ENCODE measurements around the gene ZNF385B.

DNA sequence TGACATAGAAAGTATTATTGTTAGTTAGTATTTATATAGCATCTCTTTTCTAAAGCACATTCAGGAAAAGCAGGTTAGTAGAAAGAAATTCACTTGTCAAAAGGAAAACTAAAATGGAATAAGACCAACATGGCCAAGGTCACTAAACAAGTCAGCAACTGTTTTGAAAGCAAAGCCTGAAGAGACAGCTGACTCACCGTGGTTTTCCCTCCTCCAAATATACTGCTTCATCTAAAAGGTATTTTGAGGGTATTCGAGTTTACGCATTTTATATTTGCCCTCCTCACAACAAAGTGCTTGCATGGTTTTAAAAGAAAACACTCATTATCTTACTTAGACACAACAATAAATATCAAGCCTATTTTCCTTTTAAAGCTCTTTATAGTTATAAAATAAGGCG, 24.0 kb downstream of the ZNF385B start:
- TF ChIP-seq, protein P1, sequence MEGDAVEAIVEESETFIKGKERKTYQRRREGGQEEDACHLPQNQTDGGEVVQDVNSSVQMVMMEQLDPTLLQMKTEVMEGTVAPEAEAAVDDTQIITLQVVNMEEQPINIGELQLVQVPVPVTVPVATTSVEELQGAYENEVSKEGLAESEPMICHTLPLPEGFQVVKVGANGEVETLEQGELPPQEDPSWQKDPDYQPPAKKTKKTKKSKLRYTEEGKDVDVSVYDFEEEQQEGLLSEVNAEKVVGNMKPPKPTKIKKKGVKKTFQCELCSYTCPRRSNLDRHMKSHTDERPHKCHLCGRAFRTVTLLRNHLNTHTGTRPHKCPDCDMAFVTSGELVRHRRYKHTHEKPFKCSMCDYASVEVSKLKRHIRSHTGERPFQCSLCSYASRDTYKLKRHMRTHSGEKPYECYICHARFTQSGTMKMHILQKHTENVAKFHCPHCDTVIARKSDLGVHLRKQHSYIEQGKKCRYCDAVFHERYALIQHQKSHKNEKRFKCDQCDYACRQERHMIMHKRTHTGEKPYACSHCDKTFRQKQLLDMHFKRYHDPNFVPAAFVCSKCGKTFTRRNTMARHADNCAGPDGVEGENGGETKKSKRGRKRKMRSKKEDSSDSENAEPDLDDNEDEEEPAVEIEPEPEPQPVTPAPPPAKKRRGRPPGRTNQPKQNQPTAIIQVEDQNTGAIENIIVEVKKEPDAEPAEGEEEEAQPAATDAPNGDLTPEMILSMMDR (IDR thresholded peaks at IDR 0.05), result no peak
- TF ChIP-seq EZH2 (IDR thresholded peaks at IDR 0.05; ENCODE audit: borderline replicate concordance, insufficient read depth, low read depth, low read length, poor library complexity, severe bottlenecking), result no peak

Measured in B cell (primary cell).